Activated CD8-positive, alpha-beta memory T cell treated with anti-CD3 and anti-CD28 coated beads, Interleukin-2, amount 50 U/mL, for 24 hours (primary cell): Measurements from ENCODE around the gene PSMC1.
"Not testable (repeated sequence)": the region's sequence is repeated elsewhere in the genome, so short reads cannot be mapped to it uniquely, and the experiment has no call there.

Experiments used
- DNase-seq: peaks from one replicate; pipeline ENCODE4 v3.0.0-alpha.2; 2020; ENCODE audit errors: extremely low read depth

The PSMC1 gene

DNA sequence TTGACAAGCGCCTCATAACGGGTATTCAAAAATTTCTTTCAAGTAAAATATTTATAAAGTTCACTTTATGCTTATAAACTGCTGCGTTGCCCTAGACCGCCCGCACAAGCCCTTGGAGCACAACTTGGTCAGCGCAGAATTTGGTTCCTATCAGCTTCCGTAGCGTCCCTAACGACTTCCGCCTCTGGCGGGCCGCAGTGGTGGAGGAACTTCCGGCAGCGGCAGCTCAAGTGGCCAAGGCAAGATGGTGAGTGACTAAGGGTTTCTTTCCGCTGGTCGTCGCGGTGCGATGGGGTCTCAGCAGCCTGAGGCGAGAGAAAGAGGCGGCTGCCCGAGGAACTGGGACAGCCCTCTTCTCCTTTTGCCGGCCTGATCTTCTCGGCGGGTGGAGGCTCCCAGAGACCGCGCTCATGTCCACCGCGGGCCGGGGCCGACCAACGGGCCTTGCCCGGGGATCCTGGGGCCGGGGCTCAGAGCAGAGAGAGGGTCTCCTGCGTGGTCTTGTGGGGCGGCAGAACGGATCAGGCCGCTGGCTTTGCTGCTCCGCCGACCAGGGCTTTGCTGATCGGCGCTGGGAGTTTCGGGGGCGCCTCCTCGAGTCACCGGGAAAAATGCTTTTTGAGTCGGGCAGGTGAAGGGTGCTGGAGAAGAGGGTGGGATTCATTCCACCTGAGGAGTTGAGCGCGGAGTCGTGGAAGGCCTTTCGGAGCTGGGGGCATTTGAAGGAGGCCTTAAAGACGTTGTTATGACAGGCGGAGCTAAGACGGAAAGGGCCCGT, at the start of gene PSMC1:
PSMC1 (plus strand) TSS at position 200 of the 778 bp plus-strand sequence; CDS start at position 245, 45 bp downstream.
- DNase-seq, result peak; percentile 74

DNA sequence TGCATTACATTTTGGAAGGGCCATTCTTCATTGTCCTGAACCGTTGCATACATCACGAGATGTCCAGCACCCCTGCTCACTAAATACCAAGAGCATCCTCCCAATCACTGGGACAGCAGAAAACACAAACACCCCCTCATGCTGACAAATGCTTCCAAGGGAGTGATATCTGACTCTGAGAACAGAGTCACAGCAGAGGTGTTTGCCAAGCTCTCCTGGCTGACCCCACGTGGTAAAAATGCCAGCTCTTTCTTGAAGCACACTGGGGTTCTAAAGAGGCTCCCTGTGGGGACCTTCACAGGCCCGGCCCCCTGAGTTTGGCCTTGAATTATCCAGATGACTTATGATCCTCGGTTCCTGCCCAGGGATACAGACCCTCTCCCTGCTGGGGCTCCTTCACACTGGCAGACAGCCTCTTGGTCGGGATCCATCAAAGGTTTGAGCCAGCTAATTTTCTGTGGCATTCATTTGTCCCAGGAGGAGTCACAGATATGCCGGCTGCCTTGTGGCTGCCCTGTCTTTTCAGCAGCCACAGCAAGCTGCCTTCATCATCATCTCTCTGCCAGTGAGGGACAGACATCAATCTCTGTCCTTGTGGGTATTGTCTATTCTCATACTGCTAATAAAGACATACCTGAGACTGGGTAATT, 43.1 kb upstream of the PSMC1 start:
- no peak for DNase-seq

DNA sequence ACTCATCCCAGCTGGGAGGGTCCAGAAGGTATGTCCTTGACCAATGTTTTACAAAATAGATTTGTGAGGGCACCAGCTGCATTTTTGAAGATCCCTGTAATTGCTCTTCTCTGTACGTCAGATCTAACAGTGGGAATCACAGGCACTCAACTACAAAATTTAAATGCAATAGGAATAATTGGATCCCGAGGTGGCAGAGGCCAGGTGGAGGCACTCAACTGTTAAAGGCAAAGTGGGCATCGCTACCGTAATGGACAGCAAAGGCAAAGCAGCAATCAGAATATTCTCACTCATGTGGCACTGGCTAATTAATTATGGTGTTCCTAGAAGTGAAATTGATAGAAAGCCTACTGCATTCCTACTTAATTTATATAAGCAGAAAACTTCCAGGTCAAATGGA, 27.9 kb upstream of the PSMC1 start:
- DNase-seq, result no peak

DNA sequence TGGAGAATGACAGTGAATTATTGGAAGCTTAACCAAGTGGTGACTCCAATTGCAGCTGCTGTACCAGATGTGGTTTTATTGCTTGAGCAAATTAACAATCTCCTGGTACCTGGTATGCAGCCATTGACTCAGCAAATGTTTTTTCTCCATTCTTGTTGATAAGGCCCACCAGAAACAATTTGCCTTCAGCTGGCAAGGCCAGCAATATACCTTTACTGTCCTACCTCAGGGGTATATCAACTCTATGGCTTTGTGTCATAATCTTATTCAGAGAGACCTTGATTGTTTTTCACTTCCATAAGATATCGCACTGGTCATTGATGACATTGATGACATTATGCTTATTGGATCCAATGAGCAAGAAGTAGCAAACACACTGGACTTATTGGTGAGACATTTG, 26.4 kb upstream of the PSMC1 start:
- not testable (repeated sequence) for DNase-seq

DNA sequence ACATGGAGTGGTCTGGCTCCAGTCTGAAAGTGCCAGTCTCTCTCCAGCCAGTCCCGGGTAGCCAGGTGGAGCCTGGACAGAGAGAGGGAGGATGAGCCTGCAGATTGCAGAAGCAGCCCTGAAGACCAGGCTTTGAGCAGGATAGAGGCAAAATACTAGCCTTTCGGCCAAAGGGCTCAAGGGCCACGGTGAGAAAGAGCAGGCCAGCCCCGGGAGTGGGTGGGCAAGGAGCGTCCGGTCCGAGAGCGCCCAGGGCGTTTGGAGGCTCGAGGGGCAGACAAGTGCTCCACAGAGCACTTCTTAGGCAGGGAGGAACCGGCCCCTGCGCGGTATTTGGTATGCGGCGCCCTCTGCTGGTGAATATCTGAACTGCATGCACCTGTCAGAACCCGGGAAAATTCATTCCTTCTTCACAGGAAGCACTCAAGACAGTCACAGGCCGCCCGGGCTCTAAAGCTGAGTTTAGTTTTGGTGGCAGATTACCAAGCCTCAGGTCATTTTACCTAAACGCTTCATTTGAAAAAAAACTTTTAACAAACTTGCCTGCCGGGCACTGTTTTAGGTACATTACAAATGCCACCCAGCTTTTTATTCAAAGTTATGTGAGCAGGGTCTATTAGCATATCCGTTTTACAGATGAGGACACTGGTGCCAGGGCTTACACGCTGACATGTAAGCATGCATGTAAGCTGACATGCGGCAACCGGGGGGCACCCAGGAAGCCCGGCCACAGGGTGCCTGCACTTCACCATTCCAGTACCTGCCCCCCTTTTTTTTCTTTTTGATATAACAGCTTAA, 21.0 kb upstream of the PSMC1 start:
- DNase-seq, result peak; percentile 51

DNA sequence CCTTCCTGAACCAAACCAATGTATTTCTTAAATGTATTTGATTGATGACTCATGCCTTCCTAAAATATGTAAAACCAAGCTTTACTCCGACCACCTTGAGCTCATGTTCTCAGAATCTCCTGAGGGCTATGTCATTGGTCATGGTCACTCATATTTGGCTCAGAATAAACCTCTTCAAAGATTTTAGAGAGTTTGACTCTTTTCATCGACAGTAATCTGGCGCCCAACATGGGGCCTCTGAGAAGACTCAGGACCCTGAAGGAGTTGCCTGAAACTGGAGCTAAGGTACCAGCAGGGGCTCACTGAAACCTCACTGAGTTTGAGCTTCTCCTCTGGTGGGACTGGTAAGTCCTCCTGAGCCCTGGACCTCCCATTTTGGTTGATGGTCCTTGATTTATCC, 17.2 kb upstream of the PSMC1 start:
- no peak for DNase-seq

DNA sequence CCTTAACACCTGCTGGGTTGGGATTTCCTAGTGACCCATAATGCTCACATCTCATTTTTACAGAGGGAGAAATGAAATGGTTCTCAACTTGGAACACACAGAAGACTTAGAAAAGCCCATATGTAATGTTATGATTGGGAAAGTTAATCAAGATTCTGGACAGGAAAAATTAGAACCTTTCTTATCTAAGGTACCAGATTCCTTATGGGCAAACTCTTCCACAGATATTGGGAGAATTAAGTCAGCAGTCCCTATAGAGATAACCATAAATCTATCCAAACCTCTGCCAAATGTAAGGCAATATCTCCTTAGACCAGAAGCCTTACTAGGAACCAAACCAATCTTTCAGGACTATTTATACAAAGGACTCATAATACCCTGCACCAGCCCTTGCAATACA, 13.9 kb upstream of the PSMC1 start:
- DNase-seq, result no peak

DNA sequence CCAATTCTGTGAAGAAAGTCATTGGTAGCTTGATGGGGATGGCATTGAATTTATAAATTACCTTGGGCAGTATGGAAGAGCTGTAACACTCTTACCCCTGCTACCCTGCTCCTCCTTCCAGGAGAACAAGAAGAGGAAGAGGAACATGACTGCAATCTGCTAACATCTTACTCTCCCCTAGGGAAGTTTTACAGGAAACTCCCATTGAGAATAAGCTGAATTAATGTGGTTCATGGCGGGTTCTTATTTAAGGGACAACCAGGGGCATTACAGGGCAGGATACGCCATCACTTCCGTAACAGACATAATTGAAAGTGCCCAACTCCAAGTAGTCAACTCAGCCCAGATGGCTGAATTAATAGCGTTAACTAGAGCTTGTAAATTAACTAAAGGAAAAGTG, 9.4 kb upstream of the PSMC1 start:
- DNase-seq, result no peak

DNA sequence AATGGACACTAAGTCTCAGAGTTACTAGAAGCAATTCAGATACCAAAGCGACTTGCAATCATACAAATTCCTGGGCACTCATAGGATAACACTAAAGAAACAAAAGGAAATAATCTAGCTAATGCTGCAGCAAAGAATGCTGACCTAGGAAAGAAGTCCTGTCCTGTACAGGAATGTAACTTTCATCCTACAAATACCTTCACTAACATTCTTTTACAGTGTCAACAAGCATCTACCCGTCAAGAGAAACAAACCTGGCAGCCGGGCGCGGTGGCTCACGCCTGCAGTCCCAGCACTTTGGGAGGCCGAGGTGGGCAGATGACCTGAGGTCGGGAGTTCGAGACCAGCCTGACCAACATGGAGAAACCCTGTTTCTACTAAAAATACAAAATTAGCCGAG, 8.9 kb upstream of the PSMC1 start:
- not testable (repeated sequence) for DNase-seq

DNA sequence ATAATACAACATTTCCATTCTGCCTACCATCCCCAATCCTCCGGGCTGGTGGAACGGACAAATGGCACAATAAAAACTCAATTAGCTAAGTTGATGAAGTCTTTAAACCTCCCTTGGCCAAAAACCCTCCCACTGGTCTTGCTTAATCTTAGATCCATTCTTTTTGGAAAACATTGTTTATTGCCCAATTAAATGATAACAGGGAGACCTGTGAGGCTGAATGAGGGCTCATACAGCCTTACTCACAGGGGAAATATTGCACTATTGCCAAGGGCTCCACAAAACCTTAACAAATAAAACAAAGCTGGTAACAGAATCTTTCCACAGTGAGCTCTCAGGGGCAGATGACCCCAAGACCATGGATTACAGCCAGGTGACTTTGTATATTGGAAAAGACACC, 7.8 kb upstream of the PSMC1 start:
- DNase-seq, result no peak

DNA sequence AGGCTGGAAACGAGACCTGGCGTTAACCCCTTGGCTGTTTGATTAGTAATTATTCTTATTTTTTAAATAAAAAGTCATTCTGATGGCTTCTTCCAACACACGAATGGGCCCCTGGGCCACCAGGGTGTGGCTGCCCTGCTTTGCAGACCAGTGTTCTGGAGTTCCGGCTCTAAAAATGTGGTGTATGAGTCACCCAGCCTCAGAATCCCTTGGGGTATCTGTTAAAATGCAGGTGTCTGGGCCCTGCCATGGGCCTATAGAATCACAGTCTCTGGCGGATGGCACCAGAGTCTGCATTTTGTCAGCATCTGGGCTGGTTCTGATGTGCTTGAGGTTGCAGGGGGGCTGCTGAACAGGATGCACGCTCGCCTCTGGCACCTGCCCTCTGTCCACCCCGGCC, 2.5 kb upstream of the PSMC1 start:
- no peak for DNase-seq

DNA sequence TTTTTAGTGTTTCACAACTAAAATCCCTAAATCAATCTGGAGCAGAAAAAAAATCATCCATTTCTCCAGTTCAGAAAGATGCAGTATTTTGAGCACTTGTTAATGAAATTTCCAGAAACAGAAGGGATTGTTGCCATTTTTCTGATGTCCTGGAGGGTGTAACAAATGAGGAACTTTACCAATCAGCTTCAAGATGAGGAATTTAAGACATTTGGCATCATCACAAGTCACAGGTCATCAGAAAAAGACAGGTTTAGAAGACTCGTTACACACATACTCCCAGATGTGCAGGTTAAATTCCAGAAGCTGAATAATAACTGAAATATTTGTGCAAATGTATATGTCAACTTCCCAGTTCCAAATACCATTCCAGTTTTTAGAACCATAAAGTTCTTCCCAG, 482 bp upstream of the PSMC1 start:
- no peak for DNase-seq

DNA sequence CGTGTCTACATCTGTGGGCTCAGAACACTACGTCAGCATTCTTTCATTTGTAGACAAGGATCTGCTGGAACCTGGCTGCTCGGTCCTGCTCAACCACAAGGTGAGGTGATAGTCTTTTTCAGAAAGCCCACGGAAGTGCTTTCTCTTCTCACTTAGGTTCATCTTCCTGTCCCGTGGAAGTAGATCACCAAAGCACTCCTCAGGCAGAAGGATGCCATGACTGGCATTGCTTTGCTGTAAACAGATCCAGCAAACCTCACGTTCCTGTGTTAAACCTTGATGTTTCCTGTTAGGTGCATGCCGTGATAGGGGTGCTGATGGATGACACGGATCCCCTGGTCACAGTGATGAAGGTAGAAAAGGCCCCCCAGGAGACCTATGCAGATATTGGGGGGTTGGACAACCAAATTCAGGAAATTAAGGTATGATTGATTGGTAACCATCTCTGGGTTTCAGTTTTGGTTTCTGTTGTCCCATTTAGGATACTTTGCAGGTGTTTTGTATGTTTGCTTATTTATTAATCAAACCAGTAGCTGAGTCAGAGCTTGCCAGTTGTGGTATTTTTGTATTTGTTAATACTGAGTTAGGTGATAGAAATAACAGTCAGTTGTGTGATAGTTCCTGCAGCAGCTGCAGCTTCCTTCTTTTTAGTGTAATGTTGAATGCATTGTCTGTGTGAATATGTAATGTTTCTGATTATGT, 7.5 kb downstream of the PSMC1 start:
- no peak for DNase-seq

DNA sequence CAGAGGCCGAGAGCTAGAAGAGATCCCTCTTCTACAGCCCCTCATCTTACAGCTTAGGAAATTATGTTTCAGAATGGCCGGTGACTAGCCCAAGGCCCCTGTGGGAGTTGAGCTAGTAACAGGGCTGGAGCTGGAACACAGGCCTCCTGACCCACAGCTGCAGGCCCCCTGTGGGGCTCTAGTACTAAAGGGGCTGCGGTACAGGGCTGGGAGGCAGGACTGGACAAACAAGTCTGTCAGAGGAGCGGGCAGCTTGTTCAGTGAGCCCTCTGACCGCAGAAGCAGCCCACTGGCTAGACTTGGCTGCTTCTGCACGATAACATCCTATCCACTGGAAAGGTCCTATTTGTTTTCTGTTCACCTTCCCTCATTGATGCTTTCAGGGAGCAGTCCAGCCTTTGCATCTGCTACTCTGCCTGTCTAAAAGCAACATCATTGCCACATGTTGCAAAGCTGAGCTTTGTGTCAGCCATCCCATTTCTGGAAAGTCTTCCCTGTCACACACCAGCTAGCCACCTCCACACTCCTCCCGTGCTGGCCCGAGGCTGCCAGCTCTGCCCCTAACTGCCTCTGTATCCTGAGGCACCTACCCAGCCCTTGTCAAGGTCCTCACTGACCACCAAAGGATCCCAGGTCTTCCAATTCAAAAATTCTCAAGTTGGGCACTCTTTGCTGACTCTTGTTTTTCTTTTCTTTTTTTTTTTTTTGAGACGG, 10.2 kb downstream of the PSMC1 start:
- no peak for DNase-seq

DNA sequence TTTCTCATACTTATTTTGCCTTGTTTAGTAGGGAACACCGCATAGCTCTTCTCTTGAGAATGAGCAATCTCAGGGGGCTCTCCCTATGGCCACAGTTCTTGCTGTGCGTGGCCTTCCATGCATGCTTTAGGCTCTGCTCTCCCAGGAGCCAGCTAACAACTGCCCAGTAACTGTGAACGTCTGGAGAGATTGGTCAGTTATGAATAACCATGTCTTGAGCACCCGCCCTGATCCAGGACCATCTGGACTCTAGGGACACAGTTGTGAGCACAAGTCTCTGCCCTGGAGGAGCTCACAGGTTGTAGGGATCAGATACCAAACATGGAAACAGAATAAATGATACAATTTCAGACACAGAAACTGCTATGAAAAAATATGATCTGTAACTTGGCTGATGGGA, 12.1 kb downstream of the PSMC1 start:
- no peak for DNase-seq

DNA sequence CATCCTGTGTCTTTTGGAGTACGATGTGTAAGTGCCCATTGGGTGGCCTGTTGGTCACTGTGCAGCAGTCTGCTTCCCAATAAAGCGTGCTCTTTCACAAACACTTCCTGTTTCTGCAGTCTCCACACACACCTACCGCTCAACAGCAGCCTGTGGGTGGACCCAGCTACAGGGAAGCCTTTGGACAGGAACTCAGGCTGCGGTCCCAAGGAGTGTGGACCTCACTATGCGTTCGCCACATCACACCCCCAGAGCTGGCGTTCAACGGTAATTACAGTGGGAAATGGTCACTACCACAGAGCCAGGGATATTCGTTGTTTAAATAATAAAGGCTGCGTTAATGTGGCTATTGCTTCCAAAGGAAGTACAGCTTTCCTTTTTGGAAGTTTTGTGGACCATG, 16.2 kb downstream of the PSMC1 start:
- DNase-seq, result no peak

DNA sequence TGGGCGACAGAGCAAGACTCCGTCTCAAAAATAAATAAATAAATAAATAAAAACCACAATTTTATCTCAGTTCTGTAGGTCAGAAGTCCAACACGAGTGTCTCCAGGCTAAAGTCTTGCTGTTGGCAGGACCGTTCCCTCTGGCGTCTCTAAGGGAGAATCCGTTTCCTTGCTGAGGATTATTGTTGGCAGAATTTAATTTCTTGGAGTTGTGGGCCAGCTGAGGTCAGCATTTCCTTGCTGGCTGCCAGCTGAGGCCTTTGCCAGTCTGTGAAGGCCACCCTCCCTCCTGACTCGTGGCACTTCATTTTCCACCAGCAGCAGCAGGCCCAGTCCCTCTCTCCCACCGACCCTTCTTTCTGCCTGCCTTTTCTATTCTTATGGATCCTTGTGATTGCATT, 17.2 kb downstream of the PSMC1 start:
- no peak for DNase-seq

DNA sequence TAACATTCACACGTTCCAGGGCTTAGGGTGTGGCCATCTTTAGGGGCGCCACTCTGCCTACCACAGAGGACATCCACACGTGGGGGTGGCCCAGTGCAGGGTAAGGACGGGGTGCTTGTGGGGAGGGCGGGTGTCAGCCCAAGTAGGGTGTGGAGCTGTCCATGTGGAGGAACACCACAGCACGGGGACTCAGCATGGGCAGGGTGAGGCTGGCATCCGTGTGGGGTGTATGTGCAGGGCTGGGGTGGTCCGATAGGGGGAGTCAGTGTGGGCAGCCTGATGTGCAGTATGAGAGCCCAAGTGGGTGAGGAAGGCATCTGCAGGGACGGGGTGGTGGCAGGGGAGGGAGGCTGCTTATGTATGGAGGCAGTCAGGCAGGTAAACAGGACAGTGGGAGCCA, 17.7 kb downstream of the PSMC1 start:
- DNase-seq, result no peak

DNA sequence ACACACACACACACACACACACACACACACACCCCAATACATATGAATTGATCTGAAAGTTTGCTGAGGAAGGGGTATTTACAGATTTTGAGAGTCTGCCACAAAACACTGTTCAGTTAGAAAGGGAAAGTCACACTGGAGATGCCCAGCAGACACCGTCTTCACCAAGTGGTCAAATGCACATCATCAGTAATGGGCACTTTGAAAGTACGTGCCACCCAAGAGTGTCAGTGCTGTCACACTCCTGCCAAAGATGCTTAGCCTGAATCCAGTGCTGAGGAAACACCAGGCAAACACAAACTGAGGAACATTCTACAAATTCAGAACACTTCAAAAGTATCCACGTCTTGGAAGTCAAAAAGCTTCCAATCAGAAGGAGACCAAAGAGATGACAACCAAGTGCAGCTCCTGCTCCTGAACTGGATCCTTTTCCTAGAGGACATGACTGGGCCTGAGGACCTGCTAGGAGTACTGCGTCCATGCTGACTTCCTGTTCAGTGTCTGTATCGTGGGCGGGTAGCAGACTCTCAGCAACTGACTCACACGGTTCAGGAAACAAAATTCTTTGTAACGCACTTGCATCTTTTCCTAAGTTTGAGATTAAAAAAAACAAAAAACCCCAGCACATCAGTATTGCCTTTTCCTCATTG, 18.6 kb downstream of the PSMC1 start:
- no peak for DNase-seq

DNA sequence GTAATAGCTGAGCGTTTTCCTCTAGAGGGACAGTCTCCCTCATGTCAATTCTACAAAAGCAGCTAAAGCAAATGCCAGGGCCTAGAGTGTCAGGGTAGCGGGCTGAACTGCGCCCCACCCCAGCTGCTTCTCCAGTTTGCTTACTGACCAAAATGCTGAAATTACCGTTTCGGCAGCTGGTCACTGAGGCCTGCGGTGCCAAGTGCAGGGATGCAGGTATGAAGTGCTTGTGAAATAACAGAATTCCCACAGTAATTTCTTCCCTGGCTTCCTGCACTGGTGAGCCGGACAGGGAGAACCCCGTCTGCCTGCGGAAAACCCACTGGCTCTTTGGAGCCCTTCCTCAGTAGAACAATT, 19.1 kb downstream of the PSMC1 start:
- no peak for DNase-seq

DNA sequence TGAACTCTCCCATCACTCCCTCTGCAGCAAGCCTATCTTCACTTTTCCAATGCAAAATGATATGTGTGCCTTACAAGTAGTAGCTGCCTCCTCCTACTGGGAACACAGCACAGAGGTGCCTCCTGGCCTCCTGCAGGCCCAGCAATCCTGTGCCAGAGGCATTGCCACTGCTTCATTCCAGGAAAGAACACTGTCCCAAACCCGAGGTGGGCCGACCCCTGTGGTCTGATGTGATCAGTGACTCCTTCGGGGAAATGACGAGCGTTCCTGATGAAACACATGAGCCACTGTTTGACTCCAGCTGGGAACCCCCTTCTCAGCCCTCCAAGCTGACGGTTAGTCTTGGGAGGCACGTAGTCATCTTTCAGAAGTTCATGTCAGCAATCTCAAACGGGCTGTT, 19.5 kb downstream of the PSMC1 start:
- no peak for DNase-seq
